Activated CD4-positive, alpha-beta T cell treated with anti-CD3 and anti-CD28 coated beads for 24 hours (primary cell): ENCODE results near the gene NWD2.
"Not testable (repeated sequence)": the region's sequence is repeated elsewhere in the genome, so short reads cannot be mapped to it uniquely, and the experiment has no call there.

ENCODE experiments used
- DNase-seq, 2 donors: peaks; one replicate each; pipeline ENCODE4 v3.0.0-alpha.2; 2020; ENCODE audit warnings: low read depth in 2 of 2

The NWD2 gene

GRCh38 chr4:37467824-37468223 lies 223.3 kb downstream of the NWD2 start:
- DNase-seq, result no peak

DNA sequence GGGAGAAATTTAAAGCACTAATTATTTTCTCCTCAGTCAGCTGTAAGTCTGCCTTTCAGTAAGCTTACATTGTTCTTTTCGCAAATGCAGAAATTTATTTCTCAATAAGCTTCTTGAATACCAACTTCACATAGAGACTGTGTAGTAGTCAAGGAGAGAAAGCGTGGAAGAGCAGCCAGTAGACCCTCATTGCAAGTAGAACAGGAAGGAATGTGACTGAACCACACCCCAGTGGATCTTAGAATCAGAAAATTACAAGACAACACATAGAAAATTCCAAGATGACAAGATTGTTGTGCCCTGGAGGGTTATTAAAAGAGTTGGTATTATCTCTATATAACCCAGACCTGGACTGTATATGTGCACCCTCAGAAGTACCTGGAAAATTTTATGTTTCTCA lies 224.7 kb downstream of the NWD2 start:
- no peak for DNase-seq

DNA sequence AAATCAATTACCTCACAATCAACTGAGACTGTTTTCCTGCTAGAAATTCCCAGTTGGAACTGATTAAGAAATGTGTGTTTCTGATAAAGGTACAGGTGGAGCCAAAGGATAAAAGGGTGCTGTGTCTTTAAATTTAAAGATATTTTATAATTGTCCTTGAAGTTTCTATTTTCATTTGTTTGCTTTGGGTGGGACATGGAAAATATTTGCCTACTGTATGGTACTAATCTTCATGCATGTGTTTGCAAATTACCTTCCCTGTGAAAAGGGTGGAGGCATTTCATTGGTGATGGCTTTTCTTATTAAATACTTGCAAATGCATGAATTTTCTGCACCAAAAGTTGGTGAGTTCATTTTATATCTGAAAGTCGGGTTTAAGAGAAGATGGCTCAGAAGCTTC lies 225.7 kb downstream of the NWD2 start:
- no peak for DNase-seq

GRCh38 chr4:37471093-37471492 lies 226.6 kb downstream of the NWD2 start:
- no peak for DNase-seq

- DNase-seq, result no peak
Measured at GRCh38 chr4:37471971-37472370, 227.4 kb downstream of the NWD2 start.

- DNase-seq, result no peak
Measured at GRCh38 chr4:37473807-37474206, 229.3 kb downstream of the NWD2 start.

DNA sequence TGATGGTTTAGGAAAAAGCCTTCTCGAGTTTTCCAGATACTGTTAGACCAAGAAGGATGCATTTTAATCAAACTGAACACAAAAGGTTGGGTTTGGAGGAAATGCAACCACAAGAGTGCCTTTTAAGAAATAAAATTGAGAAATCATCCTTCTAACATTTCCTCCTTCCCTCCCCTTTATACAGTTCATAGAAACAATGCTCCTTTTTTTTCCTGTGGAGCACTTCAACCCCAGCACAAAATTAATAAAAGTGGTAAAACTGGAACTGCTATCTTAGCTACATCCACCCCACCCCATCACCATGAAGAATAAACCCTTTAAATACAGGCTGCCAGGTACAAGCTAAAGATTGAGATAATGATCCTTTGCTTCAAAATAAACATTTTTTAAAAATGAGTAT lies 230.5 kb downstream of the NWD2 start:
- DNase-seq, result no peak

GRCh38 chr4:37475776-37476175 lies 231.2 kb downstream of the NWD2 start:
- no peak for DNase-seq

- DNase-seq, result no peak
Measured at GRCh38 chr4:37476256-37476655, 231.7 kb downstream of the NWD2 start.

- DNase-seq, result no peak
Measured at GRCh38 chr4:37476691-37477090, 232.1 kb downstream of the NWD2 start.

DNA sequence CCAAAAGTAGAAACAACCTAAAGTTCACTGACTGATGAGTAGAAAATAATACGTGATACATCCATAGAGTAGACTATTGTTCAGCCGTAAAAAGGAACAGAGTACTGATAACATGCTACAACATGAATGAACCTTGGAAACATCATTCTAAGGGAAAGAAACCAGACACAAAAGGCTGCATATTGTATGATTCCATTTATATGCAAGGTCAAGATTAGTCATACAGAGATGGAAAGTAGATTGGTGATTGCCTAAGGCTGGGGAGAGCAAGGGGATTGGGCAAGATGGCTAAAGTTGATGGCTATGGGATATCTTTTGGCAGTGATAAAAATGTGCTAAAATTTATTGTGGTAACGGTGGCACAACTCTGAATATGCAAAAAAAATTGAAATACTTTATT lies 232.6 kb downstream of the NWD2 start:
- no peak for DNase-seq

- no peak for DNase-seq
Measured at GRCh38 chr4:37478151-37478550, 233.6 kb downstream of the NWD2 start.

DNA sequence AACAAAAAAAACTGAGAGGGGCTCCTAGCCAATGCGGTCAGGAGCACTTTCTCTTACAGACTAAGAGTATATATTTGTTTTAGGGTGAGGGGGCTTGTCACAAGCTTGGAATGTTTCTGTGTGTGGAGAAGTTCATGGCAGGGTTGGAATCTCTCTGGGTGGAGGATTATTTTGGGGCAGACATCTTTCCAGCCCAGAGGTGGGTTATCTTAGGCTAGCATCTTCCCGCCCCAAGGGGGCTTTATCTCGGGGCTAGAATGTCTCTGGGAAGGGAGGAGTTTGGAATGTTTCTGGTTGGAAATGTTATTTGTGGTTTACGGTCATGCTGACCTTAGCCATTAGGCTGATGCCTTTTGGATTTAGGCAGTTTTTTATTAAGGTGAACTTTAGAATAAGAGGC lies 236.0 kb downstream of the NWD2 start:
- DNase-seq, result no peak

- DNase-seq, result no peak
Measured at GRCh38 chr4:37481547-37482122, 237.1 kb downstream of the NWD2 start.

DNA sequence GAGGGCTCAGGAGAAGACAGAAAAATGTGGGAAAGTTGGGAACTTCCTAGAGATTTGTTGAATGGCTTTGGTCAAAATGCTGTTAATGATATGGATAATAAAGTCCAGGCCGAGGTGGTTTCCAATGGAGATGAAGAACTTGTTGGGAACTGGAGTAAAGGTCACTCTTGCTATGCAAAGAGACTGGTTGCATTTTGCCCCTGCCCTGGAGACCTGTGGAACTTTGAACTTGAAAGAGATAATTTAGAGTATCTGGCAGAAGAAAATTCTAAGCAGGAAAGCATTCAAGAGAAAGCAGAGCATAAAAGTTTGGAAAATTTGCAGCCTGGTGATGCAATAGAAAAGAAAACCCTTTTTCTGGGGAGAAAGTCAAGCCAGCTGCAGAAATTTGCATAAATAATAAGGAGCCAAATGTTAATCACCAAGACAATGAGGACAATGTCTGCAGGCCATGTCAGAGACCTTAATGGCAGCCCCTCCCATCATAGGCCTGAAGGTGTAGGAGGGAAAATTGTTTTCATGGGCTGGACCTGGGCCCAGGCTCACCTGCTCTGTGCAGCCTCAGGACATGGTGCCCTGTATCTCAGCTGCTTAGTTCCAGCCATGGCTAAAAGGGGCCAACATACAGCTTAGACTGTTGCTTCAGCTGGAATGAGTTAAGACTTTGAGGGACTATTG lies 237.8 kb downstream of the NWD2 start:
- DNase-seq, result no peak

DNA sequence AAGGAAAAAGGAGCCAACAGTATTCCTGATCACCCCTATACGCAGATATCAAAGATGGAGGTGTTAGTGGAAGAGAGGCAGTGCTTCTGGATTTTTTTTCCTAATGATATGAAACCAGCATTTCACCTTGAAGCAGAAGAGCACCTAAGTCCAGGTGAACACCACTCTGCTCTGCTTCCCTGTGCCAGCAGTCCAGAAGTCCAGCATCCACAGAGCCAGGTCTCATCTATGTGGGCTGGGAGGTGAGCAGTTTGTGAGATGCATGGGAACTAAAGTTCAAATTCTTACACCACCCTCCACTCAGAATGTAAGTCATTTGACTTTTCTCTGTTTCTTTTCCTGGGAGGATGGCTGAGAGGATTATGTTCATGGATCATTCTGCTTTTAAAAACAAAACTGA lies 239.1 kb downstream of the NWD2 start:
- DNase-seq, result no peak

GRCh38 chr4:37486166-37486565 lies 241.6 kb downstream of the NWD2 start:
- no peak for DNase-seq

DNA sequence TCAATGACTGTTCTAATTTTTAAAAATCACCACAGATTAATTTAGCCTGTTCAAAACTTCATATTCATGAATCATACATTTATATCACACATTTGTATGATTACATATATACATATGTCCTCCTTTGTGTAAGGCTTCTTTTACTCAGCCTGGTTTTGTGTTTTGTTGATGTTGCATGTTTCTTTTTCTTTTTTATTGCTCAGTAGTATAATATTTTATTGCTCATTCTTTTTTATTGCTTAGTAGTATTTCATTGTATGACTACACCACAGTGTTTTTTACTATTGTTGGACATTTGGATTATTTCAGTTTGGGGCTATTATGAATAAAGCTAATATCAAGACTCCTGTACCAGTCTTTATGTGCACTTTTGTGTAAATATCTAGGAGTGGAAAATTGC lies 243.1 kb downstream of the NWD2 start:
- DNase-seq, result no peak

GRCh38 chr4:37489697-37490096 lies 245.2 kb downstream of the NWD2 start:
- no peak for DNase-seq

DNA sequence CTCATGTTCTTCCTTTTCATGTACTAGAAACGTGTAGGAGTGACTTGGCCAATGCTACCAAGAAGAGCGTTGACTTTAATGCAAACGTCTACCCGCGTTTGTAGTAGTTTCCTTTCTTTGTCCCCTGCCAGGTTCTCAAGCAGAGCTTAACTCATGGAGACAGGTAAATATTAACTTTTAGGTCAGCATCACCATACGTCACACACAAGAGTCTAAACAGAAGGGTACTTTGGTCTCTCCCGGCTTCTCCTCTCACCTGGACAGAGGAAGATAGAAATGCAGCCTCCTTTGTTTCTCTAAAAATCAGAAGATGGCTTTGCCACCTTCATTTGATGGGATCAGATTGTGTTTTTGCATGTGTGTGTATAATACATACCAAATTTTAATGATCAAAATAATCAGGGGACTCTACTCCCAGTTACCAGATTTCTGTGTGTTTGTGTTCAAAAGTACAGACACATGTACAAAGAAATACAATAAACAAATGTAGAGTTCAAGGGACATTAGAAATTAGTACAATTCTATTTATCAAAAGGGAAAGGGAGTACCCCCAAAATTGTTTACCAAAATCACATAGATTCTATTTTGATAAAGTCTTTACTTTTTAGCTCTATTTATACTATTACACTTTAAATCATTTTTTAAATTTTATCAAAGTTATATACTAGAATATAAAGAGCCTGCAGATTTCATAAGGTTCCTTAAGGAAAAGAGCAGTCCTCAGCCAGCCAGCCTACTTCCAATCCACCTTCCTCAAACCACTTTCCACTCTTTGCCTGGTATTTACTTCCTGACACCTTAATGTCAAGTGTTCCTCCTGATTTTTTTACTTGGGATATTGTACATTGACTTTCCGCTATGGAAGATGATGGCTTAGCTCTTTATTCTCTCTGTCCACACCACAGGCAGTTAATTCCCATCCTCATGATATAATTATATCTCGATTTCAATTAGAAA lies 246.1 kb downstream of the NWD2 start:
- no peak for DNase-seq

GRCh38 chr4:37495353-37495752 lies 250.8 kb downstream of the NWD2 start:
- not testable (repeated sequence) for DNase-seq
